Keratinocyte (primary cell): ENCODE results near the gene KMT2D. TPM values are rescaled to one million over a fixed set of nuclear protein-coding genes. Genes with fewer than 3 reads are reported as not detected.

ENCODE experiments used
- DNase-seq: peaks from one replicate; pipeline ENCODE4 v3.0.0-alpha.2; 2011; ENCODE audit warnings: low read depth, missing footprints, low spot score
- FAIRE-seq: peaks from 2 replicates; lab custom pipeline; 2011; peaks lifted over from hg19 to GRCh38; lab: Jason Lieb, UNC
- H2AFZ ChIP-seq: 2 replicates; pipeline ENCODE4 v1.6.0; 2012; ENCODE audit warnings: low read length, control low read depth, inconsistent platforms; ENCODE audit not compliant: control insufficient read depth
- H3K27ac ChIP-seq: 2 replicates; pipeline ENCODE4 v1.5.1; 2011; ENCODE audit warnings: low read length; ENCODE audit not compliant: control insufficient read depth, insufficient read depth
- H3K27me3 ChIP-seq: 3 replicates; pipeline ENCODE4 v1.6.0; 2011; ENCODE audit warnings: low read length; ENCODE audit not compliant: control insufficient read depth, insufficient read depth; ENCODE audit errors: extremely low read depth
- H3K36me3 ChIP-seq, 2 experiments: 2 replicates in 1 of 2; 3 replicates in 1 of 2; pipeline ENCODE4 v1.5.1; 2011; ENCODE audit warnings: low read length in 2 of 2, mild to moderate bottlenecking in 1 of 2; ENCODE audit not compliant: control insufficient read depth in 2 of 2, insufficient read depth in 2 of 2; ENCODE audit errors: extremely low read depth in 1 of 2
- H3K4me1 ChIP-seq: 3 replicates; pipeline ENCODE4 v1.5.1; 2011; ENCODE audit warnings: low read length; ENCODE audit not compliant: control insufficient read depth, insufficient read depth; ENCODE audit errors: extremely low read depth
- H3K4me2 ChIP-seq: 3 replicates; pipeline ENCODE4 v1.6.0; 2011; ENCODE audit warnings: low read depth, low read length; ENCODE audit not compliant: control insufficient read depth, insufficient read depth; ENCODE audit errors: extremely low read depth
- H3K4me3 ChIP-seq, 3 experiments: fragments of 200-600 bp in 1 of 3; sonication (generic) in 1 of 3; 2 replicates in 2 of 3; 3 replicates in 1 of 3; pipeline ENCODE4 v1.5.1; 2011 to 2016; ENCODE audit warnings: low read length in 3 of 3, mild to moderate bottlenecking in 3 of 3, control low read depth in 2 of 3, inconsistent platforms in 1 of 3, low read depth in 1 of 3, mixed read lengths in 1 of 3, mixed run types in 1 of 3, moderate library complexity in 1 of 3; ENCODE audit not compliant: control insufficient read depth in 2 of 3, insufficient read depth in 2 of 3; ENCODE audit errors: extremely low read depth in 1 of 3
- H3K79me2 ChIP-seq: 2 replicates; pipeline ENCODE4 v1.6.0; 2012; ENCODE audit warnings: low read length; ENCODE audit not compliant: control insufficient read depth, insufficient read depth
- H3K9ac ChIP-seq: 3 replicates; pipeline ENCODE4 v1.6.0; 2011; ENCODE audit warnings: low read length; ENCODE audit not compliant: control insufficient read depth, insufficient read depth; ENCODE audit errors: extremely low read depth
- H3K9me1 ChIP-seq: 3 replicates; pipeline ENCODE4 v1.6.0; 2011; ENCODE audit warnings: low read length; ENCODE audit not compliant: control insufficient read depth, insufficient read depth; ENCODE audit errors: extremely low read depth
- H3K9me3 ChIP-seq: 2 replicates; pipeline ENCODE4 v1.5.1; 2012; ENCODE audit warnings: low read depth, low read length; ENCODE audit not compliant: control insufficient read depth
- H4K20me1 ChIP-seq: 3 replicates; pipeline ENCODE4 v1.6.0; 2011; ENCODE audit warnings: low read length; ENCODE audit not compliant: control insufficient read depth, insufficient read depth; ENCODE audit errors: extremely low read depth
- EZH2 ChIP-seq: IDR thresholded peaks from one replicate; pipeline ENCODE4 v1.6.1; 2012; ENCODE audit warnings: inconsistent platforms, mild to moderate bottlenecking, low read length, moderate library complexity
- dilution Hi-C: fragments of 300-500 bp; cut with MboI; formaldehyde crosslinking; loops from one replicate; pipeline ENCODE4 v1.7.0; 2020; ENCODE audit warnings: low sequenced_read_pairs; ENCODE audit not compliant: extremely low pct_ligation_motif_present
- polyA minus RNA-seq, 3 experiments: library from RNA; depleted of rRNA, polyadenylated mRNA; stranded (reverse); fragments of >200 nt; gene quantifications; 1 replicate in 1 of 3; 2 replicates in 1 of 3; 3 replicates in 1 of 3; pipeline ENCODE4 v1.2.3, GENCODE V29; 2011
- polyA plus RNA-seq, 5 experiments: library from polyadenylated mRNA; depleted of rRNA in 3 of 5; stranded (reverse) in 3 of 5; stranded (forward) in 1 of 5; unstranded in 1 of 5; fragments of >200 nt; gene quantifications; 1 replicate in 1 of 5; 2 replicates in 3 of 5; 3 replicates in 1 of 5; pipeline versions ENCODE4 v1.2.1 to v1.2.3, GENCODE V29; 2011 to 2012; ENCODE audit warnings: missing spikeins in 2 of 5, low read depth in 1 of 5, low replicate concordance in 1 of 5
- TF ChIP-seq, protein P1 (sequence below), 3 experiments: IDR thresholded peaks in 1 of 3; conservative IDR thresholded peaks in 1 of 3; optimal IDR thresholded peaks in 1 of 3; 2 replicates in 2 of 3; 3 replicates in 1 of 3; pipeline versions ENCODE3 to v1.5.1; 2011; ENCODE audit warnings: low read length in 3 of 3, mild to moderate bottlenecking in 3 of 3, moderate library complexity in 2 of 3, control low read depth in 1 of 3, inconsistent platforms in 1 of 3; ENCODE audit not compliant: insufficient read depth in 2 of 3; ENCODE audit errors: extremely low read depth in 1 of 3

The KMT2D gene, protein sequence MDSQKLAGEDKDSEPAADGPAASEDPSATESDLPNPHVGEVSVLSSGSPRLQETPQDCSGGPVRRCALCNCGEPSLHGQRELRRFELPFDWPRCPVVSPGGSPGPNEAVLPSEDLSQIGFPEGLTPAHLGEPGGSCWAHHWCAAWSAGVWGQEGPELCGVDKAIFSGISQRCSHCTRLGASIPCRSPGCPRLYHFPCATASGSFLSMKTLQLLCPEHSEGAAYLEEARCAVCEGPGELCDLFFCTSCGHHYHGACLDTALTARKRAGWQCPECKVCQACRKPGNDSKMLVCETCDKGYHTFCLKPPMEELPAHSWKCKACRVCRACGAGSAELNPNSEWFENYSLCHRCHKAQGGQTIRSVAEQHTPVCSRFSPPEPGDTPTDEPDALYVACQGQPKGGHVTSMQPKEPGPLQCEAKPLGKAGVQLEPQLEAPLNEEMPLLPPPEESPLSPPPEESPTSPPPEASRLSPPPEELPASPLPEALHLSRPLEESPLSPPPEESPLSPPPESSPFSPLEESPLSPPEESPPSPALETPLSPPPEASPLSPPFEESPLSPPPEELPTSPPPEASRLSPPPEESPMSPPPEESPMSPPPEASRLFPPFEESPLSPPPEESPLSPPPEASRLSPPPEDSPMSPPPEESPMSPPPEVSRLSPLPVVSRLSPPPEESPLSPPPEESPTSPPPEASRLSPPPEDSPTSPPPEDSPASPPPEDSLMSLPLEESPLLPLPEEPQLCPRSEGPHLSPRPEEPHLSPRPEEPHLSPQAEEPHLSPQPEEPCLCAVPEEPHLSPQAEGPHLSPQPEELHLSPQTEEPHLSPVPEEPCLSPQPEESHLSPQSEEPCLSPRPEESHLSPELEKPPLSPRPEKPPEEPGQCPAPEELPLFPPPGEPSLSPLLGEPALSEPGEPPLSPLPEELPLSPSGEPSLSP (N-terminal part only)
- polyA plus RNA-seq, result 9.3 to 12.1 TPM (median 9.8 TPM) in 3 replicates
- polyA plus RNA-seq (2011; ENCODE audit: low read depth), result 21.7 TPM
- polyA plus RNA-seq (2011; cell fraction: cytosol; rRNA removed), result 5.0 and 8.0 TPM in 2 replicates
- polyA plus RNA-seq (2011; cell fraction: nucleus; rRNA removed), result 64.9 and 67.1 TPM in 2 replicates
- 16.3 and 25.6 TPM in 2 replicates for polyA plus RNA-seq (2012; ENCODE audit: low replicate concordance)
- polyA minus RNA-seq, result 11.6 to 77.1 TPM (median 36.3 TPM) in 3 replicates
- polyA minus RNA-seq (2011; cell fraction: cytosol; rRNA and poly(A)+ RNA removed), result 18.6 TPM
- 56.6 and 78.4 TPM in 2 replicates for polyA minus RNA-seq (2011; cell fraction: nucleus; rRNA and poly(A)+ RNA removed)

DNA sequence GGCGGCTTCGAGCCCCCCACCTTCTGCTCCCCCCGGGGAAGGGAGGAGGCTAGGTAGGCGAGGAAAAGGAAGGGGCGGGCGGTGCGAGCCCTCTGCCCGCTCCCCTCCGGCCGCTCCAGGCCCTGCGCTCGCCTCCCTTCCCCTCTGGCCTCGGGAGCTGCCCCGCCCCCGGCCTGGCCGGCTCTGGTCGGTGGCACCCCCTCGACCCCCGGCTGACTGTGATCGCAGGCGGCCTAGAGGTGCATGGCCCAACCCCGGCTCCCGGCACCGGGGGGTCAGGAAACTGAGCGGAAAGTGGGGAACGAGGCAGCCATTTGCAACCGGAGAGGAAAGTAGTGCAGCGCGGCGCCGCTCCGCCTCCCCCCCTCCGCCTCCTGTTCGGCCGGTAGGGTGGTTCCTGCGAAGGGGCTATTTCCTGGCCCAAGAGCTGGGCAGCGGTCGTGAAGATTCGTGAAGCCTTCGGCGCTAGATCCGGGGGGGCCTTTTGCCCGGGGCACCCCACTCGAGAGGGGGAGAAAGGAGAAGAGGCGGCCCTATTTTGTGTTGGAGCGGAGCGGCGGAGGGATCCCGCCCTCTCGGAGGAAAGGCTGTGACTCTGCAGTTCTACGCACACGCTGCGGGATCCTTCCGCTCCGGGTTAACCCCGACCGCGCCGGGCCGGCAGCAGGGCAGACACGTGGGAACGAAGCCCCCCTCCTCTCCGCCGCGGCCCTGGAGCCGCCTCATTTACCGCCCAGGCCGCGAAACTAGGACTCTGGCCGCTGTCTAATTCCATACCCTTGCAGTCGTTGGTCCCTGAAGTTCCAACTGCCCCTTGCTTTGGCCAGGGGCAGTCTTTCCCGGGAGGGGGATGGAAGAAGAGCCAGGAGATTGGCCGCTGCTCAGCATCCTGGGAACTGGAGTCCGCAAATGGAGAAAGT, at the start of gene KMT2D:
Gene KMT2D, minus strand, starts transcription at position 558 of the 920 bp plus-strand sequence. CDS start 5,470 bp downstream, outside the sequence.
- no peaks in the 10 kb centered on the region for H3K9me3 ChIP-seq
- H3K9me1 ChIP-seq, result peaks cover 3% of the 10 kb centered on the region
- FAIRE-seq, result no peak
- no peak for DNase-seq
- peaks cover 28% of the 10 kb centered on the region for H3K4me1 ChIP-seq
- H2AFZ ChIP-seq, result peak within 1 kb of the TSS; percentile 98
- peaks cover 0 to 5% of the 10 kb centered on the region in 2 experiments for H3K36me3 ChIP-seq
- dilution Hi-C loops, result no loop called here
- H3K27me3 ChIP-seq, result no peaks in the 10 kb centered on the region
- peak within 1 kb of the TSS; percentile 96 for H3K4me2 ChIP-seq
- peak within 1 kb of the TSS; percentile 97 for H3K9ac ChIP-seq
- H3K27ac ChIP-seq, result peak within 1 kb of the TSS; percentile 94
- H3K79me2 ChIP-seq, result peaks cover 56% of the 10 kb centered on the region
- no peak for TF ChIP-seq EZH2
- TF ChIP-seq, protein P1, sequence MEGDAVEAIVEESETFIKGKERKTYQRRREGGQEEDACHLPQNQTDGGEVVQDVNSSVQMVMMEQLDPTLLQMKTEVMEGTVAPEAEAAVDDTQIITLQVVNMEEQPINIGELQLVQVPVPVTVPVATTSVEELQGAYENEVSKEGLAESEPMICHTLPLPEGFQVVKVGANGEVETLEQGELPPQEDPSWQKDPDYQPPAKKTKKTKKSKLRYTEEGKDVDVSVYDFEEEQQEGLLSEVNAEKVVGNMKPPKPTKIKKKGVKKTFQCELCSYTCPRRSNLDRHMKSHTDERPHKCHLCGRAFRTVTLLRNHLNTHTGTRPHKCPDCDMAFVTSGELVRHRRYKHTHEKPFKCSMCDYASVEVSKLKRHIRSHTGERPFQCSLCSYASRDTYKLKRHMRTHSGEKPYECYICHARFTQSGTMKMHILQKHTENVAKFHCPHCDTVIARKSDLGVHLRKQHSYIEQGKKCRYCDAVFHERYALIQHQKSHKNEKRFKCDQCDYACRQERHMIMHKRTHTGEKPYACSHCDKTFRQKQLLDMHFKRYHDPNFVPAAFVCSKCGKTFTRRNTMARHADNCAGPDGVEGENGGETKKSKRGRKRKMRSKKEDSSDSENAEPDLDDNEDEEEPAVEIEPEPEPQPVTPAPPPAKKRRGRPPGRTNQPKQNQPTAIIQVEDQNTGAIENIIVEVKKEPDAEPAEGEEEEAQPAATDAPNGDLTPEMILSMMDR (optimal IDR thresholded peaks at IDR 0.05 in 1 of 3, IDR thresholded peaks at IDR 0.05 in 1 of 3, conservative IDR thresholded peaks at IDR 0.05 in 1 of 3; ENCODE audit: extremely low read depth in 1 of 3, insufficient read depth in 2 of 3, low read length in 3 of 3), result peak in 1 of 3 experiments; percentile 28
- H3K4me3 ChIP-seq, result peak within 1 kb of the TSS; percentile 85 to 98 (median 87)
- H4K20me1 ChIP-seq, result peaks cover 19% of the 10 kb centered on the region
